Stimulated activated CD8-positive, alpha-beta memory T cell treated with anti-CD3 and anti-CD28 coated beads, Interleukin-15, amount 100 ng/mL, for 4 hours (primary cell): ENCODE data around the gene FBXL12.
"Not testable (repeated sequence)": the region's sequence is repeated elsewhere in the genome, so short reads cannot be mapped to it uniquely, and the experiment has no call there.

Experiments
- DNase-seq, 2 donors: peaks; one replicate each; pipeline ENCODE4 v3.0.0-alpha.2; 2020; ENCODE audit warnings: low read depth in 2 of 2

Gene FBXL12

DNA sequence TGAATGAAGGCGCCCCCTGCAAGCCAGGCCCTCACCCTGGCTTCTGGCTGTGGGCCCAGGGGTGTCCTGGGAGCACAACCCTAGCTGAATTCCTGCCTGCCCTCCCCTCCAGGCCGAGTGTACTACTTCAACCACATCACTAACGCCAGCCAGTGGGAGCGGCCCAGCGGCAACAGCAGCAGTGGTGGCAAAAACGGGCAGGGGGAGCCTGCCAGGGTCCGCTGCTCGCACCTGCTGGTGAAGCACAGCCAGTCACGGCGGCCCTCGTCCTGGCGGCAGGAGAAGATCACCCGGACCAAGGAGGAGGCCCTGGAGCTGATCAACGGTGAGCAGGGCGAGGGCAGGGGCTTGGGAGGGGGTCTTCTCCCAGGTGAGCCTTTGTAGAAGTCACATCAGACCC lies 19.4 kb upstream of the FBXL12 start:
- DNase-seq, result no peak

DNA sequence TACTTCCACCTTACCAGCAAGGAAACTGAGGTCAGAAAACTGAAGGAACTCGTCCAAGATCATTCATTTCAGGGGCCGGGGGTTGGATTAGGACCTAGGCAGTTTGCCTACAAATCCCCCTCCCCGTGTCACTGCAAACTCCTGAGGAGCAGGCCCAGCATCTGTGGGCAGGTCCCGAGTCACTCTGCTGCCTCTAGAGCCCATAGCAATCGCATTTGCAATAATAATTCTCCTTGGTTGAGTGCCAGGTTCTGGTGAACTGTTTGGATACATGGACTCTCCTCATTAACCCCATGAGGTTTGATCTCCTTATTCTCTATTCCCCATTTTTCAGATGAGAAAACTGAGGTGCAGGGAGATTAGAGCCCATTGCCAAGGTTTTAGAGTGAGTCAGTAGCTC lies 17.1 kb upstream of the FBXL12 start:
- DNase-seq, result no peak

DNA sequence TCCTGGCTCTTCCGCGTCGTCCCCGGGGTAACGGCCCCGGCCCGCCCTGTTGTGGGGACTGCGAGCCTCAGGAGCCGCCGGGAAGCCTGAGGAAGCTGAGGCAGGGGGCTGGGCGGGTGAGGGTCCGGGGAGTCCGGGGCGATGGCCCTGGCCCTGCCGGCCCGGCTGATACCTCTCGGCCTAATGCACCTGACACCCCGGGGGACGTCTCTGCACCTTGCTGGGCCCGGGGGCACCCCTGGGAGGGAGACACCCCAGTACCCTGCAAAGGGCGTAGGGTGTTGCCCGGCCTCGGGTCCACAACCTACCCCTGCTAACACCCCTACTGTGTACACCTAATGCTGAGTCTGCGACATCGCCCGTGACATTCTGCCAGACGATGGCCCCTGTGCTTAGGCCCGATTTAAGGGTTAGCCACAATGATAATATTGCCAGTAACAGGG lies 16.6 kb upstream of the FBXL12 start:
- DNase-seq, result no peak

DNA sequence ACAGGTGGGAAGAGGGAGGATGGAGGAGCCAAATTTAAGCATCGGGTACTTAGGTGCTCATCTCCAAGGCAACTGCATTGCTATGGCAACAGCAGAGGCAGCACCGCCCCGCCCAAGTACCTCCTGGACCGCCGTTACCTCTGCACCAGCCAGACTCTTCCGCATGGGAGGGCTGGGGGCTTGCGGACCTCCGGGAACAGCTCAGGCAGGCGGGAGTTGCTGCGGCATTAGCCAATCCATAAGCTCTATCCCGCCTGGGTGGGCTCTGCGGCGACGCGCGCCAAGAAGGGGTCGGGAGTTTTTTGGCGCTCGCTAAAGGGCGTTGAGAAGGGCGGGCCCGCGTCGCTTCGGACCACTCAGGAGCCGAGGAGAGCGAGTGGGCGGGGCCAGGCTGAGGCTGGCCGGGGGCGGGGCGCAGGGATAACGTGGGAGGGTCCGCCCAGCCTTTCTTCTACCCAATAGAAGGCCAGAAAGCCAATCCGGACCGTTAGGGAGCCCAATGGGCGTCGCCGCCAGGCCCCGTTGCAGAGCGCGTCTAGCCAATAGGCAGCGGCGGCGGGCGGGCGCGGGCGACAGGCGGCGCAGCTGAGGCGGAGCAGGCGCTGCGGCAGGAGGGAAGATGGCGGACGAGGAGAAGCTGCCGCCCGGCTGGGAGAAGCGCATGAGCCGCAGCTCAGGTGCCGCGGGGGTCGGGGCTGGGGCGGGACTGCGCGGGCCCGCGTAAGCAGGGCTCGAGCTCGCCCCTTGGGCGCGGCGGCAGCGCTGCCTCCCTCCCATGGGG lies 16.0 kb upstream of the FBXL12 start, which contains the start of gene PIN1:
TSS of gene PIN1 (plus strand) at position 593 of the 781 bp plus-strand sequence. CDS start at position 620, 27 bp downstream.
- DNase-seq, result peak; percentile 98 to 99

DNA sequence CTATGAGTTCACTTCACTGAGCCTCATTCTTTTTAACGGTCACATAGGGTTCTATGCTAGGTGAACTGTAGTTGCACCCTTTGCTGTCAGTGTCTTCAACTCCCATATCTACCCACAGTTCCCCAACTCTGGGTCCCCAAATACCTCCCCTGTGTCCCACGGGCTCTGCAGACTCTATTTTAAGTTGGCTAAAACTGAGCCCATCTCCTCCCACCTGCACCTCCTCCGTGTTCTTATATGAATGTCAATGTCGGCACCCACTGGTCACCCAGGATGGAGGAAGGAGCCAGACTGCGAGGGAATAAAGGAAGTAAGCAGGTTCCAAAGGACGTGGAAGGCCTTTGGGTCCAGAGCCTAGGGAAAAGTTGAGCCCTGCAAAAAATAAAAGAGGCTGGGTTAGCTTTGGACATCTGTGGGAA lies 15.4 kb upstream of the FBXL12 start:
- DNase-seq, result no peak

DNA sequence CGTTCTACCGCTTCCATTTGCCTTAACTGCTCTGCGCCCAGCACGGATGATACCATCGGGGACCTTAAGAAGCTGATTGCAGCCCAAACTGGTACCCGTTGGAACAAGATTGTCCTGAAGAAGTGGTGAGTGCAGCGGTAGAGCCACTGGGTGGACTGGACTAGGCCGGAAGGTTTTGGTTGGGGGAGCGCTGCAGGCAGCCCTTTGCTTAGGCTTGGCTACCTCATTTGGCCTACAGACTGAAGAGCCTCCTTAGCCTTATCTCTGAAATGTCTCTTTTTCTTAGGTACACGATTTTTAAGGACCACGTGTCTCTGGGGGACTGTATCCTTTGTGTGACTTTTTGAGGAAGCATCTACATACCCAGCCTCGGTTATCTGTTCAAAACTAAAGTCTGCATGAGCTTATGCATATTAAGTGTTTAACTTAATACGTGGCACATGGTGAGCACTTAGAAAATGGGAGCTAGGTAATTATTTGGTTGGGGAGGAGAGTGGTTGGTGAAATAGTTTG lies 9.7 kb upstream of the FBXL12 start:
- DNase-seq, result no peak

DNA sequence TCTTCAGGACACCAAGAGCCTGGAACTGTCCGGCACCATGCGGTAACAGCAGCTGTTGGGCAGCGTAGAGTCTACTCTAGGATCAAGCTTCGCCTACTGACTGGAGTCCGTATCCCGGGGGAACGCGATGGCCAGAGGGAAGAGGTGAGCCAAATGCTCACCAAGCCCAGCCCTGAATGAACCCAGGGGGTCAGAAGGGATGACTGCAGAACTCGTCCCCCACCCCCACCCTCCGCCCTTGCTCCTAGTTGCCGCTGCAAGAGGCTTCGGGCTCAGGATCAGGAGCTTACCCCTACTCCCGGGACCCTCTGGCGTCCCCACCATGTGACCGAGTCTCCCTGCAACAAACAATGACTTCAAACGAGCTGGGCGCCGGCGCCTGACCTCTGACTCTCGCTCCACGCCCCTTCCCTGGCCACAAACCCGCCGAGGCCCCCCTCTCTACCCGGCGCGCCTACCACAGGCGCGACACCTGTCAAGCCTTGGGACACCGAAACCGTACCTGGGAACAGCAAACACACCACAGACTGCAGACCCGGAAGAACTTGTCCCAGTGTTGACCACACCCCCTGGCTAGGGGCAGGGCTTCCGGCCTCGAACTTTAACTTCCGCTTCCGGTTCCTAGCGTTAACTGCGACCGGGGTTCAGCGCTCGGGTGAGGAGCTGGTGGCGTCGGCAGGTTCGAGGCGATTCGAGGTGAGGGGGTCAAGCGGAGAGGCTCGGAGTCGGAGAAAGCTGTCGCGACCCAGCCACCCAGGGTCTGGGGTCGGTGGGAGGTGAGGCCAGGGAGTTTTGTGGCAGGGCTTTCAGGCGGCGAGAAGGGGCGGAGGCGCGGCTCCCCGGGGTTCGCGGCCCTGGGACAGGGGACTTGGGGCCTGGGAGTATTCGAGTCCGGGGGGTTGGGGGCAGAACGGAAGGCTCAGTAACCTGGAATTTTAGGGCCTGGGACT lies 8.7 kb upstream of the FBXL12 start, which contains the start of gene UBL5:
TSS of gene UBL5 (plus strand) at position 630 of the 950 bp plus-strand sequence. CDS start 420 bp downstream, outside the sequence.
- DNase-seq, result peak; percentile 72 to 83

DNA sequence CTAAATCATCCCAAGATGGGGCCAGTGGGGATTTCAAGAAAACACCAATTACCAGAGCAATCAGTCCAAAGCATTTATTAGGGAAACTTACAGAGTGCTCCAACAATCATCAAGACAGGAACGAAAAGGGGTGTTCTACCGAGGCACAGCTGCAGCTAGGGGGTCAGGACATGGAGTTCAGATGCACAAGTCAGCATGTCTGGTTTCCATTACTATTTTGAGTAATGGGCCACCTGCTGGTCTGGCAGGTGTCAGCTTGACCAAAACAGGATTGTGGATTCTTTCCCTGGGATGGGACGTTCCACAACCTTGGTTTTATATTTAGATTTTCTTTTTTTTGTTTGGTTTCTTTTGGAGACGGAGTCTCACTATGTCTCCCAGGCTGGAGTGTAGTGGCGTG lies 4.9 kb upstream of the FBXL12 start:
- no peak for DNase-seq

DNA sequence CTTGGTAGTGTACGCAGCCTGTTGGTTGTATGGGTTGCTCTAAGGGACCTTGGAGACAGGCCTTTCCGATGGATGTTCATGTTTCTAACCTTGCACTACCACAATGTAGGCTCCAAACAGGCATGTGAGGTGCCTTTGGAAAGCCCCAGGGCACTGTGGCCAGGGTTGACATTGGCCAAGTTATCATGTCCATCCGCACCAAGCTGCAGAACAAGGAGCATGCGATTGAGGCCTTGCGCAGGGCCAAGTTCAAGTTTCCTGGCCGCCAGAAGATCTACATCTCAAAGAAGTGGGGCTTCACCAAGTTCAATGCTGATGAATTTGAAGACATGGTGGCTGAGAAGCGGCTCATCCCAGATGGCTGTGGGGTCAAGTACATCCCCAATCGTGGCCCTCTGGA lies 1.2 kb upstream of the FBXL12 start:
- not testable (repeated sequence) for DNase-seq

DNA sequence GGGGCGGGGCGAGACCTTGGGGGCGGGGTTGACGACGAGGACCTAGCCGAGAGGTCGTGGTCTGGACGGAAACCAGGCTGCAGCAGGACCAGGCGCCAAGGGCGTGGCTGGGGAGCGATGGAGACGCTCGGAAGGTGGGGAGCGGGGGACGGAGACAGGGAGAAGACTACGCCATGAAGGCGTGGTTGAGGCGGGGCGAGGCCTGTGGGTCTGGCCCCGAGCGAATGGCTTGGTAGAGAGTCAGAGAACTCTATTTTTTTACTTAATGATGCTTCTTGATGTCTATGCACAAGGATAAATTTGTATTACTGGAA lies 674 bp upstream of the FBXL12 start:
- no peak for DNase-seq

DNA sequence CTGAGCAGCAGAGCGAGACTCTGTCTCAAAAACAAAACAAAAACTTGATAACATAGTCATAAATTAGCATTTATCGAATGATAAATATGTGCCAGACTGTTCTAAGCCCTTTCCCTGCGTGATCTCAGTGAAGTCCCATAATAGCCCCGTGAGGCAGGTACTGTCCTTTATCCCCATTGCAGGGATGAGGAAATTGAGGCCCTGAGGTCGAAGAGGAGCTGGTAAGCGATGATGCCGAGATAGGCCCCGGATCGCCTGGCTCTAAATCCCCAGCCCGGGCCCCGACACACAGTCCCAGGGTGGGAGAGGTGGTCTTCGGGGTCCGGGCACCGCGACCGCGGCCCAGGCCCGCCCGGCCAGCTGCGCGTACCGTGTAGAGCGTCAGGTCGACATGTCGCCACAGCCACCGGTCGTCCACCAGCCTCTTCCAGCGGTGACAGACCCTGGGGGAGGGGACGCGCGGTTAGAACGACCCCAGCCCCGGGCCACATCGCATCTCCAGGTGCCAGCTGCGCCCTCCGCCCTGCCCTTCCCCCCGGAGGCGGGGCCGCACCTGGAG lies 625 bp downstream of the FBXL12 start:
- DNase-seq, result no peak

DNA sequence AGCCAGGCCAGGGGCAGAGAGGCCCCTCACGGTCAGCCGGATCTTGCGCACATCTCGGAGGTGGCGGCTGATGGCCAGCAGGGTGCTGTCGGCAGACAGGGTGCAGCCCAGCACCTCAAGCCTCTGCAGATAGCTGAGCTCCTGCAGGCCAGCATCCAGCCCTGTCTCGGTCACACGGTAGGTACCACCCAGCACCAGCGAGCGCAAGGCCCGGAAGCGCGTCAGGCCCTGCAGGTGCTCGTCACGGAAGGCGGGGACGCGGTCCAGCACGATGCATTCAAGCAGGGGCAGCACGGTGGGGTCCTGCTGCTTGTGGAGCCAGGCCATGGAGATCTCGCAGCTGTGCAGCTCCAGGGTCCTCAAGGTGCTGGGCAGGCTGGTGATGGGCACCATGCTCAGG lies 7.7 kb downstream of the FBXL12 start:
- no peak for DNase-seq

DNA sequence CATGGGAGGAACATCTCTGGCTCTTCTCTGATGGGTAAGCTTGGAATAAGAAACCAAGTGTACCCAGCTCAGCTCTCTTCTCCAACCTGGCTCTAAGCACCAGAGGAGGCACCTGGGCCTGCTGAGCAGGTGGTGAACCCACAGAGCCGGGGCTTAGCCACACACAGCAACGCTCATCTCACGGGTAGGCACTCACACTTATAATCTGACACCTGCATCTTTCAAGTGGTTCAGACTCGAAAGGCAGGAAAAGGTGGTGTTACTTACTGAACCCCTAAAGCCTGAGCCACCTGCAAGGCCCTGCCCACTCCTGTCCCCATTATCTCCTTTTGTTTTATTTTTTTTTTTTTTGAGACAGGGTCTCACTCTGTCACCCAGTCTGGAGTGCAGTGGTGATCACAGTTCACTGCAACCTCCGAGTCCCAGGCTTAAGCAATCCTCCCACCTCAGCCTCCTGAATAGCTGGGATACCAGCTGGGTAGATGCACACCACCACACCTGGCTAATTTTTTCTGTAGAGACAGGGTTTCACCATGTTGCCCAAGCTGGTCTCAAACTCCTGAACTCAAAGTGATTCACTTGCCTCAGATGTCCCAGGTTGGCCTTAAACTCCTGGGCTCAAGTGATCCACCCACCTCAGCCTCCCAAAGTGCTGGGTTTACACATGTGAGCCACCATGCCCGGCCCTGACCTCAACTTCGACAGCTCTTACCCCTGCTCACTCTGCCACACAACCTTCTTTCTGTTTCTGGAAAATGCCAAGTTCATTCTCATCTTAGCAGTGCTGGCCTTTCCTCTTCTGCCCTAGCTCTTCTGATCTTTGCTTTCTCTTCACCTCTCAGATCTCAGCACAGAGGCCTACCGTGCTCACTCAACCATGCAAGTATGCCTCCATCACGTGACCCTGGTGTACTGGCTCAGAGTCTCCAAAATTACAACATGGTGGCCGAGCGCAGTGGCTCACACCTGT lies 9.7 kb downstream of the FBXL12 start:
- DNase-seq, result no peak

DNA sequence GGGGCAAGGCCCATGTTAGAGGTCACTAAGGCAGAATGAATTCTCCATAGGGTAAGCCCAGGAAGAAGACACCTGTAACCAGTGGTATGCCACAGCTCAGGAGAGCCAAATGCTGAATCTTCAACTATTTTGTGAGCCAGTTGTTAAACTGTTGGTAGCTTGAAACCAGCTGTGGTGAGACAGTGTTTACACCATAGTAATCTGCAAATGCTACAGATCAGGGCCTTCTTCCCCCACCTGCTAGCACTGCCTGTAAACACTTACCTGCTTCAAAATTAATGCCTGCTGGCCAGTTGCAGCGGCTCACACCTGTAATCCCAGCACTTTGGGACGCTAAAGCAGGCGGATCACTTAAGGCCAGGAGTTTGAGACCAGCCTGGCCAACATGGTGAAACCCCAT lies 12.1 kb downstream of the FBXL12 start:
- DNase-seq, result no peak

DNA sequence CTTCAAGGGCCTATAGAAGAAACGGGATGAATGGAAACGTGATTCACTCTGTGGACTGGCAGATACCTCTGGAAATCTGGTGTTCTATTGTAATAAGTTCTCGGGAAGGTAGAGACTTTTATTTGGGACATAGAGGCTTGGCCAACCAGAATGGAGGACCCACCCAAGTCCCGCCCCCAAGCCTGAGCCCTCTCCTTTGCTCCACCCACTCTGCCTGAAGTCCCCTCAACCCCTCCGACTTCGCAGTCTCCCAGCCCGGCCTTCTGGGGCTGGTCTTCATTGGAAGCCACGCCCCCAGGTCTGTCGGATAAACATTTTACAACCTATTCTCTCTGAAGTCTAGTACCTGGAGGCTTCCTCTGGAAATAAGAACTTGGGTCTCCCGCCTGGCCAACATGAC lies 16.9 kb downstream of the FBXL12 start:
- no peak for DNase-seq

DNA sequence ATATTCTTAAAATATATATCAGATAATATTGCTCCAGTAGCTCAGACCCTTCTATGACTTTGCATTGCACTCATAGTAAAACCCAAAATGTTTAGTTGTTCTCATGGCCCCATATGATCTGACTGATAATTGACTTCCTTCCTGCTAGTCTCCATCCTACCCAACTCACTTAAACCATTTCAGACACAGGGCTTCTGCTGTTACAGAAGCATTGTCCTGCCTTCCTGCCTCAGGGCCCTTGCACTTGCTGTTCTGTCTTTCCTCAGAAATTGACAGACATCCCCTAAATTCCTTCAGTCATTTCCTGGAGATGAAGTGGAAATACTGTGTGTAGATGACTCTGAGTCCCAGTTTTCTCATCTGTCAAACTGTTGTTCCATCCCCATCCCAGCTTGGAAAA lies 19.7 kb downstream of the FBXL12 start:
- DNase-seq, result no peak

DNA sequence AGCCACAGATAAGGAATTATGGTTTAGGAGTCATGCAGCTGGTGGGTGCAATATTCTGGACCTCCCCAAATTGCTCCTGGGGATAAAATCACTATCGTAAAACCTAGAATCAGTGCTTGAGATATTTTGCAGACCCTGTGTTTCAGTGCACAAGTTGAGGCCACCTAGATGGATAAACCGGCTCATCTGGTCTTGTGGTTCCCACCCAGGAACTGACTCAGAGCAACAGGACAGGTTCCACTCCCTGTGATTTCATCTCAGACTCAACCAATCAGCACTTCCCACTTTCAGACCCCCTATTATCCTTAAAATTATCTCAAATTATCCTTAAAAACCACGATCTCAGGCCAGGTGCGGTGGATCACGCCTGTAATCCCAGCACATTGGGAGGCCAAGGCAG lies 21.0 kb downstream of the FBXL12 start:
- no peak for DNase-seq

DNA sequence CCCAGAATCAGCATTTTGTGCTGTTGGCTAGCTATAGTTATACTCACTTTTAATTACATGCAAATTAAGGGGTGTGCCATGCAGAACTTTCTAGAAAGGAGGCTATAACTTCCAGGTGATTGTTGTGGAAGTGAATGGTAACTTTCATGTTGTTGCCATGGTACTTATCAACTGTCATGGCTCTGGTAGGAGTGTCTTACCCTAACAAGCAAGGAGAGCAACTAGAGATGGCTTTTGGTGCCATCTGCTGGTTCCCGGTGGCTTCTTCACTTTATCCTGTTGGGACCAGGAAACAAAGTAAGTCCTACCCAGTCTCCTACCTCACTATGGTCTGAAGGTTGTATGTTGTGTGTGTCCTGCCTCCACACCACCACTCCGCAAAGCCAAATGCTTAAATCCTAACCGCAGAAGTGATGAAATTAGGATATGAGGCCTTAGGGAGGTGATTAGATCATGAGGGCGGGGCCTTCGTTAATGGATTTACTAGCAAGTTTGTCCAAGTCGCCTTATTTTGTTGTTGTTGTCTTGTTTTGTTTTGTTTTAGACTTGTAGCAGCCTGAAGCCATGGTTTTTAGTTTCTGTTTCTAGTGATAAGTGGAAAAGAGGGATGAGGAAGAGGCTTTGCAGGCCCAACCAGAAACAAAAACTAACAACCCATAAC lies 22.6 kb downstream of the FBXL12 start:
- peak; percentile 60 to 77 for DNase-seq

DNA sequence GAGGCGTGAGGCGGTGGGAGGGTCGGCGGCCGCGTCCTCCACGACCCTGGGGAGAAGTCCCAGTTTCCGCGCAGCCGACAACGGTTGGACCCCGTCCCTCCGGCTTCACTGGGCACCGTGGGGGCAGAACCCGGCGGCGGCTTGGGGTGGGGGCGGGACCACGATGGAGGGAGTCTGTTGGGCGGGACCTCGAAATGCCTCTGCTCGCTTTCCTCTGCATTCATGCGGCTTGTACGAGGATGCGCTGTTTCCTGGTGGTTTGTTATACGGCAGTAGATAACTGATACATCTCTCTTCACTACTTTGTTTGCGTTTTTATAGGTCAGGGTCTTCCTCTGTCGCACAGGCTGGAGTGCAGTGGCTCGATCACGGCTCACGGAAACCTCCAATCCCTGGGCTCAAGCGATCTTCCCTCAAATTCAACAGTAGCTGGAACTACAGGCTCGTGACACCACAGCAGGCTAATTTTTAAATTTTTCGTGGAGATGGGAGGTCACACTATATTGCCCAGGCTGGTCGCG lies 25.7 kb downstream of the FBXL12 start:
- DNase-seq, result peak; percentile 48 to 58
